IgD-negative memory B cell (primary cell): ENCODE data around the gene CCDC89. TPM values are rescaled to one million over a fixed set of nuclear protein-coding genes. Genes with fewer than 3 reads are reported as not detected.

Source experiments
- H3K27ac Mint-ChIP-seq, 3 donors: one replicate each; pipeline ENCODE4 v1.8.0; 2020 to 2022; ENCODE audit warnings: mild to moderate bottlenecking in 3 of 3, mixed read lengths in 3 of 3, moderate library complexity in 1 of 3
- H3K27me3 Mint-ChIP-seq: one replicate; pipeline ENCODE4 v1.8.0; 2021; ENCODE audit warnings: mixed read lengths
- H3K36me3 Mint-ChIP-seq: one replicate; pipeline ENCODE4 v1.8.0; 2020; ENCODE audit warnings: mild to moderate bottlenecking, mixed read lengths
- H3K4me1 Mint-ChIP-seq, 3 donors: one replicate each; pipeline ENCODE4 v1.8.0; 2020 to 2022; ENCODE audit warnings: mixed read lengths in 3 of 3, mild to moderate bottlenecking in 1 of 3
- H3K4me3 Mint-ChIP-seq, 4 donors: one replicate each; pipeline ENCODE4 v1.8.0; 2020 to 2022; ENCODE audit warnings: mild to moderate bottlenecking in 4 of 4, mixed read lengths in 4 of 4, moderate library complexity in 3 of 4
- H3K9me3 Mint-ChIP-seq, 3 donors: one replicate each; pipeline ENCODE4 v1.8.0; 2020 to 2021; ENCODE audit warnings: mixed read lengths in 3 of 3, mild to moderate bottlenecking in 1 of 3
- polyA plus RNA-seq: library from polyadenylated mRNA; unstranded; fragments of 300-500 nt; fragmentation: Illumina TruSeq; gene quantifications from one replicate; pipeline ENCODE4 v1.2.3, GENCODE V29; 2021

The CCDC89 gene
- polyA plus RNA-seq, 1 donor from 2014 or later, result not detected

- peak overlapping the region; percentile 84 to 98 (median 98) for H3K27ac Mint-ChIP-seq
- H3K27me3 Mint-ChIP-seq, result peaks cover 5% of the 10 kb centered on the region
- H3K4me3 Mint-ChIP-seq, result peak overlapping the region; percentile 92 to 99 (median 95)
- H3K4me1 Mint-ChIP-seq, result peaks cover 9 to 15% (median 14%) of the 10 kb centered on the region in 3 donors
- H3K36me3 Mint-ChIP-seq, result peaks cover 1% of the 10 kb centered on the region
- H3K9me3 Mint-ChIP-seq, result no peaks in the 10 kb centered on the region
Measured at GRCh38 chr11:85647078-85647477, 38.9 kb downstream of the CCDC89 start.

DNA sequence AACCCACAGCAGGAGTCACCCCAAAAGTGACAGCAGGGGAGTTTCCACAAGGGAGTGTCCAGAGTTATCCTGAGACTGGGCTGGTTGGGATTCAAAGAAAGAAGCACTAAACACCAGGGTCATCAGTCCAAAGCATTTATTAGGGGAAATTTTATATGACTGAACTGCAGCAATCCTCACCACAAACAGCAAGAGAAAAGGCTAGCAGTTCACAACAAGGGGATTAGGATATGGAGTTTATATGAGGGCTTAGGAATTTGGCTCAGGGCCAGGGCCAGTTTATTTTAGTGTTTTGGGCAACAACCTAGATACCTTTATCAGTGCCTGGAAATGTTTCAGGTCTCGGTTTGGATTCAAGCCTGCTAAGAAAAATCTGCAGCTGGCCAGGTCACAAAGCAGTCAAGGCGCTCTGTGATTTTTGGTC is 42.8 kb downstream of the CCDC89 start:
- H3K27me3 Mint-ChIP-seq, result peaks cover 5% of the 10 kb centered on the region
- H3K36me3 Mint-ChIP-seq, result peaks cover 7% of the 10 kb centered on the region
- peak overlapping the region in 1 of 4 donors; percentile 60 for H3K4me3 Mint-ChIP-seq
- H3K4me1 Mint-ChIP-seq, result peaks cover 6 to 9% (median 6%) of the 10 kb centered on the region in 3 donors
- H3K9me3 Mint-ChIP-seq, result no peaks in the 10 kb centered on the region
- no peak overlapping the region for H3K27ac Mint-ChIP-seq

DNA sequence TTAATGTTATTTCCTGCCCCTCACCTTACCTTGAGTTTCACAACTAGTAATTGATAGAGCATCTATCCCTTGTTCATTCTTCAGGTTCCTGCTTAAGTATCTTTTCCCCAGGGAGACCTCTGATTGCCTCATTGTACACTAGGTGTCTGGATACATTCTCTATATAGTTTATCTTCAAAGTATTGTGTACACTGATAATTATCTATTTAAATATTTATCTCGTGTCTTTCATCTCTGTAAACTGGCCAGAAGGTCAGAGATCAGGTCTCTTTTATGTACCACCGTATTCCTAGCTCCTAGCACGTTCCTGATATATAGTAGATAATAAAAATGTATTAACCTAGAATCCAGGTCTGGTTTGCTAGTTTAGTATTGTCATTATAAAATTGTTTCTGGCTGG is 51.2 kb downstream of the CCDC89 start:
- H3K36me3 Mint-ChIP-seq, result peaks cover 19% of the 10 kb centered on the region
- H3K27ac Mint-ChIP-seq, result no peak overlapping the region
- no peaks in the 10 kb centered on the region for H3K27me3 Mint-ChIP-seq
- no peak overlapping the region for H3K4me3 Mint-ChIP-seq
- H3K4me1 Mint-ChIP-seq, result peaks cover 0 to 3% (median 0%) of the 10 kb centered on the region in 3 donors
- H3K9me3 Mint-ChIP-seq, result no peaks in the 10 kb centered on the region

Other genes starting within 250 kb of the CCDC89 start
- 2.0 TPM for gene DLG2, start 58.9 kb downstream of the CCDC89 start, polyA plus RNA-seq
- 34.4 TPM for gene TMEM126B, start 57.6 kb downstream of the CCDC89 start, polyA plus RNA-seq
- gene TMEM126A, start 38.2 kb downstream of the CCDC89 start, polyA plus RNA-seq, result 59.1 TPM
- gene CREBZF, start 21.1 kb downstream of the CCDC89 start, polyA plus RNA-seq, result 16.0 TPM
- 1.3 TPM for gene SYTL2, start 124.9 kb upstream of the CCDC89 start, polyA plus RNA-seq
- 0.14 TPM for gene CCDC83, start 169.2 kb upstream of the CCDC89 start, polyA plus RNA-seq